ENCODE results near the gene NTSR1.

- TF ChIP-seq POLR2A (IDR thresholded peaks at IDR 0.05; ENCODE audit: low read depth, low read length) (no peak), POLR2AphosphoS5 (IDR thresholded peaks at IDR 0.05; ENCODE audit: low read depth, low read length) (no peak), SPI1 (IDR thresholded peaks at IDR 0.05; ENCODE audit: low read depth, low read length) (no peak), TAF1 (IDR thresholded peaks at IDR 0.05; ENCODE audit: low read depth, low read length) (no peak), PAX5 (IDR thresholded peaks at IDR 0.05; ENCODE audit: insufficient read depth, low read length, severe bottlenecking) (no peak), POU2F2 (IDR thresholded peaks at IDR 0.05; ENCODE audit: low read depth, low read length) (no peak)
These were observed 10.8 kb downstream of the NTSR1 start for GRCh38 chr20:62719250-62719935.

Data from GM12891 (cell line).